ENCODE results near the gene SNAI3.

SNAI3 gene

DNA sequence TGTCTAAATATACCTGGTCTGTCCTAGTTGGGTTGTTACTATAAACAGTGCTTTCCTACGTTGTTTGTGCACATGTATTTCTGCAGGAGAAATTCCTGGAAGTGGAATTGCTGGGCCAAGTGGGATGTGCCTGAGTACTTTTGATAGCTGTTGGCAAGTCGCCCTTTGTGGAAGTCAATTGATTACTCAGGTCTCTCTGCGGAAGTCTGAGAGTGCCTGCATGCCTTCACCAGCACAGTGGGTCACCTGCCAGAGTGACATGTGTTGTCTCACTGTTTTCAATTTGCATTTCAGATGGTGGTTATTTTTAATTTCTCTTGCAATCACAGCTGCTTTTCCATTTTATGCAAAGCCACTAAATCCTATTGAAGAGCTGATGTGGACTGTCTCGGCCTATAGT lies 21.2 kb downstream of the SNAI3 start:
- no peak for DNase-seq

DNA sequence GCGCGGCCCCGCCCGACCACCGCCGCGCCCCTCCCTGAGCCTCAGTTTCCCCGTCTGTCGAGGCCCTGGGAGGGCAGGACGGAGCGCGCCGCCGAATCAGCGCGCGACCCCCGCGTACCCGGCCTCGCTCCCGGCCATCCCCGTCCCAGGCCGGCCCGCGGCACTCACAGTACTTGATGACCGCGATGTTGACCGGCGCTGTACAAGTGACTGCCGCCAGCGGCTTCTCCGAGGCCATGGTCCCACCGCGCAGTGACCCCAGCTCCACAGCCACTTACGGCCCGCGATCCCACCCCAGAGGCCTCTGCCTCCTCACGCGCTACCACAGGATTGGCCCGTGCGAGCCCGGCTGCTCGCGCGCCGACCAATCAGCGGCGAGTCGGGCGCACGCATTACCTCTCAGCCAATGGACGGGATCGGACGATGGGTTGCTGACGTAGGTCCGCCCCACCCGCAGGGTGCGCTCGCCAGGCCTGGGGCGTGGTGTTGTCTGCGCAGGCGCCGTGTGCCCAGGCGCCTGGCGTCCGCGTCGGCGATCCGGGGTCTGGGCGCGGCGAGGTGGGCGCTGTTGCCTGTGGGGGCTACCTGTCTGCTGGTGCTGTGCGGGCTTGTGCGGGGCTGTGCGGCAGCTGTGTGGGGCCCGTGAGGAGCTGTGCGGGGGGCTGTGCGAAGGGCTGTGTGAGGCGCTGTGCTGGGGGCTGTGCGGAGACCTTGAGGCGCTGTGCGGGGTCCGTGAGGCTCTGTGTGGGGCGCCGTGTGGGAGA lies 23.3 kb downstream of the SNAI3 start, which contains the start of gene MVD:
Gene MVD, minus strand, starts transcription at position 249 of the 764 bp plus-strand sequence. Its CDS starts 11 bp downstream, at position 238.
- peak; percentile 98 for DNase-seq

DNA sequence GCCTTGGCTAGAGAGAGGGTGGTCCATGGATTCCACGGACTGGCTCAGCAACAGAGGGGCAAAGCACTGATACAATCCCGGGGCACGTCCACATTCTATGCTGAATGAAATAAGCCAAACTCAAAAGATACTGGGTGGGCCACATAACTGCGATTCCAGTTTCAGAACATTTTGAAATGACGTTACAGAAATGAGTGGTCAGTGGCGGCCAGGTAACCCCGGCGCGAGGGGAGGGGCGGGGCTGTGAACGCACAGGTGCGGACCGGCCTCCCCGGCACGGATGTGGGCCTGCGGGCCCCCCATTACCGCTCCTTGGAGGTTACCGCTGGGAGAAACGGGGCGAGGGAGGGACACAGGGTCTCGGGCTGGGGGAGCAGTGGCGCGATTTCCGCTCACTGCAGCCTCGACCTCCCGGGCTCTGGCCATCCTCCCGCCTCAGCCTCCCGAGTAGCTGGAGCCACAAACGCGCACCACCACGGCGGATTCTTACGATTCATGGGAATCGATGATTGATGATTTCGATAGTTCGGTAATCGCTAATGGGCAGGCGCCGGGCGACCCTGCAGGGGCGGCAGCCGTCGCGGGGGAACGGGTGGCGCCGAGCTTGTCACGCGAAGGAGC lies 24.0 kb downstream of the SNAI3 start:
- DNase-seq, result no peak

DNA sequence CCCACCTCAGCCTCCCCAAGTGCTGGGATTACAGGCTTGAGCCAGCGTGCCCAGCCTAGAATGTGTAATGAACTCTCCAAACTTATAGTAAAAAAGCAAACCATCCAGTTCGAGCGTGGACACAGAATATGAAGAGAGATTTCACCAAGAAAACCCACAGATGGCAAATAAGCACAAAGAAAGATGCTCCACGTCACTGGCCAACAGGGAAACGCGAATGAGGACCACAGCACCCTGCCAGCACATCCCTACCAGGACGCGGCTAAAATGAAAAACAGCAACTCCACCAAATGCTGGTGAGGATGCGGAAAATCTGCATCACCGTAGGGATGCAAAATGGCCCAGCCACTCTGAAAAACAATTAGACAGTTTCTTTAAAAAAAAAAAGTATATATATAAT lies 24.8 kb downstream of the SNAI3 start:
- DNase-seq, result no peak

DNA sequence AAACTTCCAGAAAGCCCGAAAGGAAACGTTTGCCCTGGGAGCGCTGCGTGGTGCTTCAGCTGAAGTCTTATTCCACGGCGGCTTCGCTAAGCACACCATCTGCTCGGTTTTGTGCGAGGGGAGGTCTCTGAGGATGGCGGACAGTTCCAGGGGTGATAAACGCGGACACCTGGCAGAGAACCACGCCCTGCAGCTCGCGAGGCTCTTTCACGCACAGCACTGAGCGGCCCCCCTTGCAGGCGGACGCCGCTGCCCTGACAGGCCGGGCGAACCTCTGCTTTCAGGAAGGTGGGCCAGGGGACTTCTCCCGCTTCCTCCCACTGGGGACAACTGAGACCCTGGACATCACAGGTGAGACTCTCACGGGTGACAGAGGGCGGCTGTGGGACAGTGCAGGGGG lies 27.1 kb downstream of the SNAI3 start:
- DNase-seq, result no peak

DNA sequence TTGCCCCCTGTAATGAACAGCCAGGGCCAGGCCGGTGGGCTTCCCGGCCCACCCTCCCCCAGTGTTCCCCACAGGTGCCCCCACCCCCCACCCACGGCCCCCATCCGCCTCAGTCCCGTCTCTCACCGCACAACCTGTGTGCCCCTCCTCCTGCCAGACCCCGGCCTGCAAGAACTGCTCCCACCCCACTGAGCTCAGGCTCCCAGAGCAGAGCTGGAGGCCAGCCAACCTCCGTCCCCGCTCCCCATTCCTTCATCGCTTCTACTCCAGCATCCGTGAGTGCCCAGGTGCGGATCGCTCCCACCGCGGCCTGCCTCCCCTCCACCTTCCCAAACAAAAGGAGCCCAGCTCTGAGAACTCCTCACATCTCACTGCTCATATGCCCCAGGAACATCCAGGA lies 27.6 kb downstream of the SNAI3 start:
- DNase-seq, result no peak

DNA sequence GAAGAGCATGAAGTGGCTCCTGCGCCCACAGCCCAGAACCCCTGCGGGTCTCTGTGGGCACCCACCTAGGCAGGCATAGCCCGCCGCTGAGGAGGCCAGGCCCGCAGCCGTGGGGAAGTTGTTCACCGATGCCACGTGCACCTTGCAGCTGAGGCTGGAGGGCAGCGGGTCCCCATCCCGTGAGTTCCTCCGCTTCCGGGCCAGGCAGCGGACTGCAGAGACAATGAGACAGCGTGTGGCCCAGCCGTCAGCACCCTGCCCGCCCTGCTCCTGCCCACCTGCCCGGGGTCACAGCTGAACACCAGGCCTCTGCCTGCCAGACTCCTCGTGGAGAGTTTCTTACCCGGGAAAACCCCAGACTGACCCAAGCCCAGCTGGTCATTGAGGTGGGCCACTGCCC lies 28.9 kb downstream of the SNAI3 start:
- DNase-seq, result no peak

DNA sequence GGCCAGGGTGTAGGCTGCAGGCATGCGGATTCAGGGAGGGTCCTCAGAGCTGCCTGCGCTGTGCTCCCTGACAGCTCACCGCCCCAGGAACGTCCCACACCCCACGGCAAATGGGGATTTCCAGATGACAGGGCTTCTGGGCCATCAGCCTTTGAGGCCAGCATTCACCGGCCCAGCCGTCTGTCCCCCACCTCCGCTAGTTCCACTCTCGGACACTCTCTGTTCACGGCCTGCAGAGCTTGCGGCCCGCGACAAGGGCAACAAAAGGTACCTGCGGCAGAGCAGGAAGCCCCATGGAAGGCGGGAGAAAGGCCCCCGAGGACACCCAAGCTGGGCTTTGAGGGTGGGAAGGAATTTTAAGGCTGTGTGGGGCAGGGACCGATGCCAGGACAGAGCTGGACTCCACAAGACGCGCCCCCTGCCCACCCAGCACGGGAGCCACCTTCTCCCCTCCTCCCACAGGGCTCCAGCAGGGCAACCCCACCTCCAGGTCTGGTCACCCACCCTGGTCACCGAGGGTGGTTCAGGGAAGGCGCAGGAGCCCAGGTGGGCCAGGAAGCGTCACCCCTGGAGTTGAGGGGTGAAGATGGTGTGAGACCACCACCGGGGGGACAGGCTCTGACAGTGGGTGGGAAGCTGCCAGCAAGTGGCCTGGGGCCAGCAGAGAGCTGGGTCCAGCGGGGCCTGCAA lies 29.9 kb downstream of the SNAI3 start:
- no peak for DNase-seq

DNA sequence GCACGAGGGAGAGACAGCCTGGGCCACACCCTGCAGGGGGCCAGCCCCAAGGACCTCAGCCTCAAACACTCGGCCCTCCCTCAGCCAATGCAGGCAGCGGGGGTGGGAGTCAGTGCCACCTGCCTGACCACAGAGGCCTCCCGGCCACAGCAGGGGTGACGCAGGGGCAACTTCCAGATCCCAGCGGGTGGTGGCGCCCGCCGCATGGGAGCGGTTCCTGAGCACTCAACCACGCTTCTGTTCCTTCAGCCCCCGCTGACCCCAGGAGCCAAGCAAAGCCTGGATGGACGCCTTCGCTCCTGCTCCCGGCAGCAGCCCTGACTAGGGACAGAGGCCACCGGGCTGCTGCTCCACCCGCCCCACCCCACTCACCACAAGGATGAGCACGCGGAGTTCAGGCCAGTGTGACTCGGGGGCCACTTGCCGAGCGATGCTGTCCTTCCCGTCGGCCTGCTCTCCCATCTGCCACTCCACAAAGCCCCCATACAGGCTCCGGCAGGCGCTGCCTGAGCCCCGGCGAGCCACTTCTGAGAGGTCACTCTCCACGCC lies 30.5 kb downstream of the SNAI3 start:
- no peak for DNase-seq

DNA sequence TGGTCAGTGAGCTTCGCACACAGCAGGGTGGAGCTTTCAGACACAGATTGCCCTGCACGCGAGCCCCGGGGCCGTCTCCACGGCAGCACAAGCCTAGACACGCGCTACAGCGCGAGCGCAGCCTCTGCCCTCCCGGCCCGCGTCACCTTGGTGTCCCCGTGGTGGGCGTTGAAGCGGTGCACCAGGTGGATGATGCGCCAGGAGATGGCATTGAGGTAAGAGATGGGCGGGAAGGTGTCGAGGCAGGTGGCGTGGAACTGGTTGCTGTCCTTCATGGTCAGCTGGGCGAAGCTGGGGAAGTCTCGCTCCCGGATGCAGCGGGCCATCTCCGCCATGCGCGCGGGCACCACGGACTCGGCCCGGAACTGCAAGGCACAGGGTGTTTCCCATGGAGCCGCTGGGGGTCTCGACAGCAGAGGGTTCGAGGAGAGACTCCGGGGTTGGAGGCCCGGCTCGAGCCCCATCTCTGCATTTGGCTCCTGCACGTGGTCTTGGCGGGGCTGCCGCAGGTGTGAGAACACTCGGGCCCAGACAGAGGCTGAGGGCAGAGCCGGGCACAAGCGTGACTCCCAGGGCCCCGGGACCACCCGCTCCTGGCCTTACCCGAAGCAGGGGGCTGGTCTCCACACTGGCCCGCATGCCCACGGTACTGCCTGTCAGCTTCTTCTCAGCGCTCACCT lies 31.1 kb downstream of the SNAI3 start:
- DNase-seq, result no peak

DNA sequence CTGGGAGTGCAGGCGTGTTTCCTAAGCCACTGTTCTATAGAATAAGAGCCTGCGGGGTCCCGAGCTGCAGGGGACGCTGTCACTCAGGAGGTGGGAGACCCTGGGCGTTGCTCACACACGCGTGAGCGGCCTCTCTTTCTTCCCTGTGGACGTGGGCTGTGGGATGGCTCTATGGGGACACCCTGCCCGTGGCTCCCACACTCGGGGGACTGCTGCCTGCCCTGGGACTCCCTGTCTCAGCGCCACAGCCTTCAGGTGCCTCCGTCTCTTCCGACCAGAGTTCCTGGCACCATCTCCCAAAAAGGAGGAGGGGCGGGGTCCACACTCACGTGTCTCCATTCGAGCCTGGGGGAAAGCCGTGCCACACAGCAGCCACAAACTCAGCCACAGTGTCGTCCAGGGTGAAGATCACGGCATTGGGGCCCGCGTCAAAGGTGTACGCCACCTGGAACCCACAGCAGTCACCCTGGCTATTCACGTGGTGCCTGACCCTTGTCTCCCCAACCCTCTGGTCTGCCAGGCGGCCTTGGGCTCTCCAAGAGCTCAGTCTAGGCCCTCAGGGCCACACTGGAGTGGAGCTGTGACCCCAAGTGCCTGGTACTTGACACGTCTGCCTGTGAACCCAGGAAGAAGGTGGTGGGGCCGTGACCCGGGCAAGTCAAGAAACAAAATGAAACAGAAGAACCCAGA lies 31.8 kb downstream of the SNAI3 start:
- DNase-seq, result no peak

DNA sequence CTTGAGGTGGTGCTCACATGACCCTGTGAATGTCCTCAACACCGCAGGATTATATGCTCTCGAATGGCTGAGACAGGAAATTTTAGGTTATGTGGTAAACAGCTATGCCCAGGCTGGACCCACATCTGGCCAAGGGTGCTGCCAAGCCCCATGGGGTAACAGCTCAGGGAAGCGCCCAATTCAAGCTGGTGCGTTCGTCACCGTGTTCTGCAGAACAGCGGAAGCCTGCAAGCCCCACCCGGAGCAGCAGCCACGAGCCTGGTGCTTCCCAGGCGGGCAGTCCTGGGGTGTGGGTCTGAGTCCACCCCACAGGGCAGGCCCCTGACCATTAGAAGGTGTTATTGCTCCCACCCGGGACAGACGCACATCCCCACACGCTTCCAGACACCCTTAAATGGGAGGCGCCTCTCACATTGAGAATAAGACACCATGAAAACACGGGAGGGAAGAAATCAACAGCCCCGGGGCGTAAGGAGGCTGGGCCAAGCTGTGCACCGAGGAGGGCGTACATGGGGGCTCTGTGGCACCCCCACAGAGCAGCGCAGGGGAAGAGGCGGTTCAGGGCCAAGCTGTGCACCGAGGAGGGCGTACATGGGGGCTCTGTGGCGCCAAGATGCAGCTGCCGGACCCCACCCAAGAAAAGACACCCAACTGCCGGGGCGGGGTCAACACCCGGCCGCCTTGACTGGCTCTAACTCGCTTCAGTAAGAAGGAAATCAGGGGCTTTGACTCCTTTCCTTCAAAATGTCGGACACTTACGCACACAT lies 32.5 kb downstream of the SNAI3 start:
- no peak for DNase-seq

DNA sequence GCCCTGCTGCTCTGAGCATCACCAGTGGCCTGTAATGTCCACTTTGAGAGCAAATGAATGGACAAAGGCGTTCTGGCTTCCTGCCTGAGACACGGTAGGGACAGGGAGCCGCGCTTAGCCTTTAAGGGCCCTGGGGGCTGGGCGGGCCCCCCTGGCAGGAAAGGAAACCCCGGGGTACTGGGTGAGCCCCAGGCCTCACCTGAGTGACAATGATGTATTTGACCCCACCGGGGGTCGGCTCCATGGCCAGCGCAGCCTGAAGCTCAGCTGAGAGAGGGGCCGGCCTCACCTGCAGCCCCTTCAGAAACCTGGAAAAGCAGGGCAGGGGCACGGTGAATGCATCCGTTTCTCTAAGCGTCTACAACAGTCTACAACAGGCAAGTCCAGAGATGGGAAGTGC lies 33.2 kb downstream of the SNAI3 start:
- no peak for DNase-seq

DNA sequence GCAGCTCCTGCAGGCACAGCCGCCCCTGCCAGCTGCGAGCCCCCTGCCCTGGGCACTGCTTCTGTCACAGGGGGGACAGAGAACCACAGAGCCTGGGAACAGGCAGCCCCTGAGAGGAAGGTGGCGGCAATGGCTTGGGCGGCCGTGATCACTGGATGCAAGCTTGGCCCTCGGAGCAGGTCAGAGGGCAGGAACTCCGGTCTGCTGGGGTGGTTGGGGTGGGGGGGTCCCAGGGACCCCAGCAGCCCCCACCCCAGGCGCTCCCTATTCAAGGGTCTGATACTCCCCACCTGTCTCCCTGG lies 33.6 kb downstream of the SNAI3 start:
- no peak for DNase-seq

DNA sequence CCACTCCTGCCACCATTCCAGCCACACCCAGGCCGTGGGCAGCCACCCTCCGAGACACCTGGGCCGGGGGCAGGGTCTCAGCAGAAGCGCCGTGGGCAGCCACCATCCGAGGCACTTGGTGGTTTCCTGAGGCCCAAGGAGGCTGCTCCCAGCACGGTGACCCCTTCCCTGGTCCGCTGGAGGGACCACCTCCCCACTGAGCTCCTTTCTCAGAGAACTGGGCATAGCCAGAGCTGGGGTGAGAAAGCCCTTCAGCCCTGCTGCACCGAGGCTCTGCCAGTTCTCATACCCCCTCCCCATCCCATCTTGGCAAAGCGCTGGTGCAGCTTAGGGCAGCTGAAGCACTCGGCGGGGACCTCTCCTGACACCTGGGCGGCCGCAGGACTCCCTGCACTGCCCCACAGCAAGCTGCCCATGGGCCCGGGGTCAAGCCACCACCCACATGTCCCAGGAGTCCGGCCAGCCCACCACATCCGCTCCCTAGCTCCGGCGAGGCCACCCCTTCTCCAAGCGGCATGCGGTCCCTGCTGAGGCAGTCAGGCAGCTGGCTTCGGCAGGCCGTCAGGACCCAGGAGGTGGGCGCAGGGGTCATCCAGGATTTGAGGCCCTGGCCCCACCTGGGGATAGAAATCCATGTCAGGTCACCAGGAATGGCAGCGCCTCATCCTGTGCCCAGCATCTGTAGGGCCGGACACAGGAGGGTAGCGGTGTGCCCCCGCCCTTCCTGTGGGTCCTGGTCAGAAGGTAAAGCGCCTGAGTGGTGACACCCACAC lies 34.1 kb downstream of the SNAI3 start:
- DNase-seq, result no peak

DNA sequence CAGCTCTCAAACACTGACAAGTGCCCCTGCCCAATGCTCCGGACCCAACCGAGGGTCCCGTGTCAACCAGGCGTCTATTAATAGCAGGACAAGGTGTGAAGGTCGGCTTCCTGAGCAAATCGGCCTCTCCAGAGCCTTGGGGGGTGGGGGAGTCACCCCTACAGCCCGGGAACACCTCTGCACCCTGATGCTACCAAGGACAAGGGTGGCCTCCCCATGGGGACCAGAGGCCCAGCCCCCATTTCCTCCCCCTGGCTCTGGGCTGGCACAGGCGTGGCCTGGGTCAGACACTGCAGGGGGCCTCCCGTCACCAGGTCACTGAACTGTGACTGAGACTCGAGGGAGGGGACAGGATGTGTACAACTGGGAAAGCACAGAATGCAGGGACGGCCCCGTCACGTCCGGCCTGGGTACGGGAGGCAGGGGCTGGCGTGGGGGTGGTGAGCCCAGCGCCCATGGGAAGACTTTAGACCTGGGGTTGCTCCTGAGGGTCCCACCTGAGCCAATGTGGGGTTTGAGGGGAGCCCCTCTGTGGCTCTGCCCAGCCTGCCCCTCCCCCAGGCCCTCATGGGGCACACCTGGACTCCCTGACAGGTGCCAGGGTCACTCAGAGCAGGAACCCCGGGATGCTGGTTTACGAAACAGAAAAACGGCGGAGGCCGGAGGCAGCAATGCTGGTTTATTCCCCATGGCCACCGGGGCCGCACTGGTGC lies 34.9 kb downstream of the SNAI3 start:
- DNase-seq, result no peak

DNA sequence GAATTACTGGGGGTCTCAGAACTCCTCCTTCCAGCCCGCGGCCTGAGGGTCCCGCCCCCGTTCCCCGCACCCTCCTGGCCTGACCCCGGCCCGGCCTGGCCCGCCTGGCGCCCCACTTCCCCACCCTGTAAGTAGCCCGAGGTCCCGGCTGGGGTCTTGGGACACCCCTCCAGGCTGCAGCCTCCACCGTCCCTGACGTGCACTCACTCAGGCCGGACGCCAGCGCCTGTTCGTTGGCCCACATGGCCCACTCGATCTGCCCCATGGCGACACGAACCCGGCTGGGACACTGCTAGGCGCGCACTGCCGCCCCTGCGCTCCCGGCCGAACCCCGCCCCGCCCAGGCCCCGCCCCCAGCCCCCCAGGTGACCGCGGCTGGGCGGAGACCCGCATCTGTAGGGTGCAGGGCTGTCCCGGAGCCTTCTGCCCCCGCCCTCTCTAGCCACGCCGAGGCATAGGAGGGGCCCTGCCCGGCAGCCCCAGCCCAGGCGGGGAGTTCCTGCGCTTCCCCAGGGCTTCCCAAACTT lies 35.5 kb downstream of the SNAI3 start, which contains the start of gene CYBA:
Gene CYBA, minus strand, starts transcription at position 305 of the 527 bp plus-strand sequence. Its CDS starts 40 bp downstream, at position 265.
- DNase-seq, result peak; percentile 64

DNA sequence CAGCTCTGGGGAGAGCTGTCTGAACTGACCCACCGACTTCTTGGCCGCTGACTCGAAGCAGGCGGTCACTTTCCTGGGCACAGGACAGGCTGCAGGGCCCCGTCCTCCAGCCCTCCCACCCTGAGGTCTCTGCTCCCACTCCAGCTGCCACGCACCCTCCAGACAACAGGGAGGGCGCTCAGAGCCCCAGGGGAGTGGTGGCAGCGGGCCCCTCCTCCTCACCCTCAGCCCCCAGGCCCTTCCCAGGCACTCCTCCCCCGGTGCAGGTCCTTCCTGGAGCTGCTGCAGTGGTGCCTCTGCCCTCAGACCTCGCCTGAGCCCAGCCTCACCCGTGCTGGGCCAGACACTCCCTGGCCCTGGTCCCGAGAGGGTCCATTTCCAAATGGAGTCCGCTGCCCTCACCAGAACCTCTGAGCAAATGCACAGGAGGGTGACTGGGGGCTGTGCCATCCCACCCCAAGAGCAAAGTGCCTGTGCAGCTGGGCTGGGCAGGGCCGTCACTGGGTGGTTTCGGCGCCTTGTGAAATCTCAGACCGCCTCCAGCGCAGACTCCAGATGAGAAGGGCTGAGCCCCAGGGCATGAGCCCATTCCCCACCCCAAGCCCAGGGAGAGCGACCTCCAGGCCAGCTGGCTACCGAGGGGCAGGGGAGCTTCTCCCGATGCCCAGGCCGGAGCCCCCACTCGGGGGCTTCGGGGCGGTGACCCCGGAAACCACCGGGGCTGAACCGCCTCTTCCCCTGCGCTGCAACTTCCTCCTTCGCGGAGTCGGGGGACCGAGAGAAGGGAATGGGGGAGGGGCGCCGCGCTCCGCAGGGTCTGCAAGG lies 36.2 kb downstream of the SNAI3 start:
- no peak for DNase-seq

All from NCI-H226 (cell line).